HepG2 (cell line): ENCODE measurements around the gene BACH2. TPM values are rescaled to one million over a fixed set of nuclear protein-coding genes. Genes with fewer than 3 reads are reported as not detected.

Experiments used
- FUBP1 ChIP-seq: sonication (generic); formaldehyde crosslinking; IDR thresholded peaks from 2 replicates; pipeline ENCODE4 v1.5.1; 2020; ENCODE audit warnings: missing genetic modification reagents, mild to moderate bottlenecking, borderline replicate concordance
- HMGXB3 ChIP-seq: sonication (generic); formaldehyde crosslinking; IDR thresholded peaks from 2 replicates; pipeline ENCODE4 v1.4.0; 2020; ENCODE audit warnings: missing genetic modification reagents, borderline replicate concordance
- HNRNPH1 ChIP-seq: fragments of 200-400 bp; formaldehyde crosslinking; optimal IDR thresholded peaks from 2 replicates; pipeline ENCODE3; 2017; ENCODE audit warnings: mild to moderate bottlenecking, low read depth, low read length
- IRF1 ChIP-seq: sonication (generic); formaldehyde crosslinking; IDR thresholded peaks from 2 replicates; pipeline ENCODE4 v1.4.0; 2020; ENCODE audit warnings: low read depth, mild to moderate bottlenecking, missing genetic modification reagents
- NR2F1 ChIP-seq, 2 experiments: fragments of 450-650 bp in 1 of 2; formaldehyde crosslinking in 1 of 2; IDR thresholded peaks; 2 replicates each; pipeline versions ENCODE4 v1.5.0 to v1.6.1; 2016 to 2020; ENCODE audit warnings: mild to moderate bottlenecking in 1 of 2, missing compliant biosample characterization in 1 of 2, missing genetic modification reagents in 1 of 2, moderate library complexity in 1 of 2
- POGZ ChIP-seq: sonication (generic); formaldehyde crosslinking; IDR thresholded peaks from 2 replicates; pipeline ENCODE4 v1.4.0; 2020; ENCODE audit warnings: mild to moderate bottlenecking, missing genetic modification reagents
- RELA ChIP-seq: sonication (generic); formaldehyde crosslinking; IDR thresholded peaks from 2 replicates; pipeline ENCODE4 v1.4.0; 2020; ENCODE audit warnings: missing genetic modification reagents
- RFX3 ChIP-seq: IDR thresholded peaks from 2 replicates; pipeline ENCODE4 v1.6.1; 2016; ENCODE audit warnings: missing biosample characterization, missing genetic modification reagents
- STAT6 ChIP-seq: sonication (generic); formaldehyde crosslinking; IDR thresholded peaks from 2 replicates; pipeline ENCODE4 v1.4.0; 2020; ENCODE audit warnings: missing genetic modification reagents, mild to moderate bottlenecking, borderline replicate concordance
- ZBTB26 ChIP-seq: IDR thresholded peaks from 2 replicates; pipeline ENCODE4 v1.6.1; 2016; ENCODE audit warnings: missing compliant biosample characterization, missing genetic modification reagents, borderline replicate concordance
- ZNF720 ChIP-seq: sonication (generic); formaldehyde crosslinking; IDR thresholded peaks from 2 replicates; pipeline ENCODE4 v1.4.0; 2020; ENCODE audit warnings: missing genetic modification reagents
- ZNF775 ChIP-seq: sonication (generic); formaldehyde crosslinking; IDR thresholded peaks from 2 replicates; pipeline ENCODE4 v1.4.0; 2020; ENCODE audit warnings: missing genetic modification reagents, mild to moderate bottlenecking, moderate library complexity, borderline replicate concordance
- ZSCAN12 ChIP-seq: sonication (generic); formaldehyde crosslinking; IDR thresholded peaks from 2 replicates; pipeline ENCODE4 v1.9.0; 2021; ENCODE audit warnings: mild to moderate bottlenecking, missing genetic modification reagents
- polyA plus RNA-seq, 8 experiments: library from polyadenylated mRNA; depleted of rRNA in 3 of 8; stranded (reverse) in 7 of 8; unstranded in 1 of 8; fragments of >200 nt; fragmentation: Illumina TruSeq in 4 of 8; extraction: Trizol in 4 of 8; gene quantifications; 2 replicates each; pipeline versions ENCODE4 v1.2.1 to v1.2.3, GENCODE V29; 2011 to 2016; ENCODE audit warnings: low read depth in 4 of 8, missing spikeins in 1 of 8, mixed read lengths in 1 of 8; ENCODE audit not compliant: insufficient read depth in 1 of 8
- total RNA-seq, 5 experiments: library from RNA; depleted of rRNA; stranded (reverse); fragments of >200 nt; fragmentation: Illumina TruSeq; extraction: Trizol; gene quantifications; 2 replicates each; pipeline ENCODE4 v1.2.3, GENCODE V29; 2016; ENCODE audit warnings: low read depth in 1 of 5

The BACH2 gene
- total and polyA plus RNA-seq, 2 of the 13 experiments (the other 11 are each of a cell fraction or from before 2014, with no cell fraction given), result 0.01 TPM; not detected in 1

- TF ChIP-seq POGZ (CRISPR knock-in tag) (no peak), ZNF720 (CRISPR knock-in tag) (no peak), STAT6 (no peak), ZNF775 (CRISPR knock-in tag) (no peak), NR2F1 (CRISPR knock-in tag; IDR thresholded peaks at IDR 0.05) (no peak), HNRNPH1 (no peak), RFX3 (no peak), HMGXB3 (CRISPR knock-in tag) (no peak), FUBP1 (CRISPR knock-in tag) (no peak), ZBTB26 (CRISPR knock-in tag) (no peak), RELA (no peak), ZSCAN12 (no peak), IRF1 (CRISPR knock-in tag) (no peak)
Observed at GRCh38 chr6:90044182-90044832, 252.3 kb downstream of the BACH2 start (continued).
